WTC11 (cell line): ENCODE data around the gene FBRS. TPM values are rescaled to one million over a fixed set of nuclear protein-coding genes. Genes with fewer than 3 reads are reported as not detected.
"Not testable (repeated sequence)": the region's sequence is repeated elsewhere in the genome, so short reads cannot be mapped to it uniquely, and the experiment has no call there.

Source experiments
- ATAC-seq: fragments of 200-7000 bp; cut with Tn5 transposase; 2 replicates; pipeline ENCODE4 v1.10.0; 2021; ENCODE audit warnings: mild to moderate bottlenecking, moderate library complexity
- CTCF ChIA-PET: fragments of 300-600 bp; sonication (Branson Sonifier 250); formaldehyde crosslinking; loops from one replicate; lab custom pipeline; 2021; ENCODE audit warnings: antibody characterized with exemption; lab: Charles Lee
- POLR2A ChIA-PET: fragments of 350-600 bp; sonication (Branson Sonifier 250); formaldehyde crosslinking; loops from one replicate; lab custom pipeline; 2021; ENCODE audit warnings: antibody characterized with exemption; lab: Charles Lee
- DNase-seq: peaks from one replicate; pipeline ENCODE4 v3.0.0; 2021; ENCODE audit warnings: low spot score
- H3K27ac Mint-ChIP-seq: 2 replicates; pipeline ENCODE4 v1.8.0; 2021; ENCODE audit warnings: mixed read lengths
- H3K27me3 Mint-ChIP-seq: 2 replicates; pipeline ENCODE4 v1.8.0; 2021; ENCODE audit warnings: low read depth, mild to moderate bottlenecking, moderate library complexity, mixed read lengths
- H3K36me3 Mint-ChIP-seq: 2 replicates; pipeline ENCODE4 v1.8.0; 2021; ENCODE audit warnings: mixed read lengths
- H3K4me1 Mint-ChIP-seq: 2 replicates; pipeline ENCODE4 v1.8.0; 2022; ENCODE audit warnings: mixed read lengths
- H3K4me3 Mint-ChIP-seq: 2 replicates; pipeline ENCODE4 v1.8.0; 2021; ENCODE audit warnings: mild to moderate bottlenecking, moderate library complexity, mixed read lengths
- H3K9me3 Mint-ChIP-seq: 2 replicates; pipeline ENCODE4 v1.8.0; 2021; ENCODE audit warnings: mixed read lengths
- ATF2 ChIP-seq: sonication (generic); formaldehyde crosslinking; IDR thresholded peaks from 2 replicates; pipeline ENCODE4 v1.8.1; 2022; ENCODE audit warnings: low read depth, missing genetic modification reagents, borderline replicate concordance
- CBFB ChIP-seq: sonication (generic); formaldehyde crosslinking; IDR thresholded peaks from 2 replicates; pipeline ENCODE4 v1.8.1; 2022; ENCODE audit warnings: mild to moderate bottlenecking, low read depth, missing genetic modification reagents
- CREM ChIP-seq: sonication (generic); formaldehyde crosslinking; IDR thresholded peaks from 2 replicates; pipeline ENCODE4 v1.8.1; 2022; ENCODE audit warnings: mild to moderate bottlenecking, missing genetic modification reagents, moderate library complexity
- EMX1 ChIP-seq: fragments of 250-450 bp; sonication (Bioruptor Pico); IDR thresholded peaks from 2 replicates; pipeline ENCODE4 v1.8.0; 2021; ENCODE audit warnings: mild to moderate bottlenecking
- FOXJ3 ChIP-seq: sonication (generic); formaldehyde crosslinking; IDR thresholded peaks from 2 replicates; pipeline ENCODE4 v1.9.0; 2021; ENCODE audit warnings: missing genetic modification reagents, mild to moderate bottlenecking, borderline replicate concordance
- FOXP1 ChIP-seq: sonication (generic); formaldehyde crosslinking; IDR thresholded peaks from 2 replicates; pipeline ENCODE4 v1.8.0; 2022; ENCODE audit warnings: missing genetic modification reagents, mild to moderate bottlenecking, moderate library complexity, borderline replicate concordance
- GABPB1 ChIP-seq: sonication (generic); formaldehyde crosslinking; IDR thresholded peaks from 2 replicates; pipeline ENCODE4 v1.8.1; 2023; ENCODE audit warnings: mild to moderate bottlenecking, missing genetic modification reagents
- JUN ChIP-seq: sonication (generic); formaldehyde crosslinking; IDR thresholded peaks from 2 replicates; pipeline ENCODE4 v1.8.0; 2023; ENCODE audit warnings: mild to moderate bottlenecking, missing genetic modification reagents
- MAX ChIP-seq: sonication (generic); formaldehyde crosslinking; IDR thresholded peaks from 2 replicates; pipeline ENCODE4 v1.8.0; 2022; ENCODE audit warnings: mild to moderate bottlenecking, missing genetic modification reagents
- NR1H2 ChIP-seq: sonication (generic); formaldehyde crosslinking; IDR thresholded peaks from 2 replicates; pipeline ENCODE4 v1.9.0; 2021; ENCODE audit warnings: mild to moderate bottlenecking, moderate library complexity, missing genetic modification reagents
- NR3C1 ChIP-seq: sonication (generic); formaldehyde crosslinking; conservative IDR thresholded peaks from 2 replicates; pipeline ENCODE4 v1.8.1; 2023; ENCODE audit warnings: low read depth, mild to moderate bottlenecking, missing genetic modification reagents
- PREB ChIP-seq: sonication (generic); formaldehyde crosslinking; IDR thresholded peaks from 2 replicates; pipeline ENCODE4 v1.8.1; 2022; ENCODE audit warnings: mild to moderate bottlenecking, missing genetic modification reagents, moderate library complexity, borderline replicate concordance
- PRRX2 ChIP-seq: fragments of 250-450 bp; sonication (Bioruptor Pico); IDR thresholded peaks from 2 replicates; pipeline ENCODE4 v1.8.0; 2021; ENCODE audit warnings: mild to moderate bottlenecking
- RORB ChIP-seq: fragments of 250-450 bp; sonication (Bioruptor Pico); IDR thresholded peaks from 2 replicates; pipeline ENCODE4 v1.9.0; 2021; ENCODE audit warnings: mild to moderate bottlenecking
- SP1 ChIP-seq: sonication (generic); formaldehyde crosslinking; conservative IDR thresholded peaks from 2 replicates; pipeline ENCODE4 v1.8.1; 2022; ENCODE audit warnings: missing genetic modification reagents
- TEAD1 ChIP-seq: sonication (generic); formaldehyde crosslinking; IDR thresholded peaks from 2 replicates; pipeline ENCODE4 v1.8.0; 2022; ENCODE audit warnings: mild to moderate bottlenecking, missing genetic modification reagents
- ZBTB21 ChIP-seq: sonication (generic); formaldehyde crosslinking; IDR thresholded peaks from 2 replicates; pipeline ENCODE4 v1.8.1; 2023; ENCODE audit warnings: mild to moderate bottlenecking, missing genetic modification reagents, borderline replicate concordance
- ZNF317 ChIP-seq: sonication (generic); formaldehyde crosslinking; IDR thresholded peaks from 2 replicates; pipeline ENCODE4 v1.8.1; 2023; ENCODE audit warnings: low read depth, mild to moderate bottlenecking, moderate library complexity, missing genetic modification reagents, borderline replicate concordance
- ZNF416 ChIP-seq: fragments of 250-450 bp; sonication (Bioruptor Pico); IDR thresholded peaks from 2 replicates; pipeline ENCODE4 v1.9.0; 2021; ENCODE audit warnings: mild to moderate bottlenecking, inconsistent platforms
- total RNA-seq: library from RNA; stranded (reverse); gene quantifications from 3 replicates; pipeline ENCODE4 v1.2.3, GENCODE V29; 2021
- TF ChIP-seq, protein P1 (sequence below): sonication (generic); formaldehyde crosslinking; IDR thresholded peaks from 2 replicates; pipeline ENCODE4 v1.8.1; 2023; ENCODE audit warnings: mild to moderate bottlenecking, missing genetic modification reagents, moderate library complexity
- TF ChIP-seq, protein P2 (sequence below): sonication (generic); formaldehyde crosslinking; IDR thresholded peaks from 2 replicates; pipeline ENCODE4 v1.8.0; 2022; ENCODE audit warnings: mild to moderate bottlenecking, missing genetic modification reagents
- TF ChIP-seq, protein P3 (sequence below): sonication (generic); formaldehyde crosslinking; IDR thresholded peaks from 2 replicates; pipeline ENCODE4 v1.8.1; 2023; ENCODE audit warnings: mild to moderate bottlenecking, missing genetic modification reagents, moderate library complexity
- TF ChIP-seq, protein P4 (sequence below): sonication (generic); formaldehyde crosslinking; IDR thresholded peaks from 2 replicates; pipeline ENCODE4 v1.8.1; 2023; ENCODE audit warnings: mild to moderate bottlenecking, moderate library complexity, missing genetic modification reagents

FBRS gene
- total RNA-seq, 1 experiment from 2014 or later = 23.2 TPM

DNA sequence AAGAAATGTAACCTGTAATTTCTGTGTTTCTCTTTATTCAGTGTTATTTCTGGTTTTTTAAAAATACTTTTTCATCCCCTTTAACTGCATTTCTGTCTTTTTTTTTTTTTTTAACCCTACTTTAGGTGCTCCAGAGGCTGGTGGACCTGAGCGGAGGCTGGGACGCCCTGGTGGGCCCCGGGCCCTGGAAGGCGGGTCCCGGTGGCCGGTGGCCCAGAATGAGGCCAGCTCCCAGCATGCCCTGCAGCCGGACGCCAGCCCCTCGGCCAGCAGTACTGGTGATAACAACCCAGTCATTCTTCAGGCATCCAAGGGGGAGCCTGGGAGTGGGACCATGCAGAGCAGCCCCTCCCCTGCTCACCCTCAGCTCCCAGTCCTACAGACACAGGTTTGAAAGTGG lies 42.3 kb downstream of the FBRS start:
- Mint-ChIP-seq H3K36me3 (peaks cover 36% of the 10 kb centered on the region), H3K27ac (no peak overlapping the region), H3K4me1 (peaks cover 14% of the 10 kb centered on the region), H3K9me3 (no peaks in the 10 kb centered on the region), H3K27me3 (peaks cover 27% of the 10 kb centered on the region), H3K4me3 (no peak overlapping the region)
- CTCF ChIA-PET = no interaction called here
- TF ChIP-seq SP1 (no peak), JUN (CRISPR knock-in tag) (no peak), CBFB (no peak), ATF2 (CRISPR knock-in tag) (no peak), MAX (CRISPR knock-in tag) (no peak), CREM (no peak), FOXJ3 (CRISPR knock-in tag) (no peak), ZNF416 (no peak), ZBTB21 (CRISPR knock-in tag) (no peak), NR3C1 (CRISPR knock-in tag) (no peak), PREB (CRISPR knock-in tag) (no peak), PRRX2 (no peak)
- TF ChIP-seq, protein P1, sequence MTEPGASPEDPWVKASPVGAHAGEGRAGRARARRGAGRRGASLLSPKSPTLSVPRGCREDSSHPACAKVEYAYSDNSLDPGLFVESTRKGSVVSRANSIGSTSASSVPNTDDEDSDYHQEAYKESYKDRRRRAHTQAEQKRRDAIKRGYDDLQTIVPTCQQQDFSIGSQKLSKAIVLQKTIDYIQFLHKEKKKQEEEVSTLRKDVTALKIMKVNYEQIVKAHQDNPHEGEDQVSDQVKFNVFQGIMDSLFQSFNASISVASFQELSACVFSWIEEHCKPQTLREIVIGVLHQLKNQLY (CRISPR knock-in tag) = no peak
- TF ChIP-seq, protein P2, sequence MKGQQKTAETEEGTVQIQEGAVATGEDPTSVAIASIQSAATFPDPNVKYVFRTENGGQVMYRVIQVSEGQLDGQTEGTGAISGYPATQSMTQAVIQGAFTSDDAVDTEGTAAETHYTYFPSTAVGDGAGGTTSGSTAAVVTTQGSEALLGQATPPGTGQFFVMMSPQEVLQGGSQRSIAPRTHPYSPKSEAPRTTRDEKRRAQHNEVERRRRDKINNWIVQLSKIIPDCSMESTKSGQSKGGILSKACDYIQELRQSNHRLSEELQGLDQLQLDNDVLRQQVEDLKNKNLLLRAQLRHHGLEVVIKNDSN = no peak
- ATAC-seq (no peak), DNase-seq (no peak)
- POLR2A ChIA-PET = no interaction called here

DNA sequence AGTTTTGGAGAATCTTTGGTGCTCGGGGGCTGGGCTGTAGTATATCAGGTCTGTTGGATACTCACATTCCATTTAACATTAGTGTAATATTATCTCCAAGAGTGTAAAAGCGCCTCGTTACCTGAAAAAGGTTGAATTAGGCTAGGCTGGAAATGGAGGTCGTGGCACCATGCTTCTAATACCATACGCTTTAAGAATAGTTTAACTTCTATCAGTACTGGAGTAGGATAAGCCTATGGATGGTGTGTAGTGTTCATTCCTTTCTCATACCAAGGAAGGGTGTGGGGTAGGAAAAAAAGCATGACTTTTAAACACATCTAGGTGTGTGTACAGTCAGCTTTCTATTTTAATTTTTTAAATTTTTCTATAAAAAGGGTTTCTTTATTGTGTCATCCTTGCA lies 42.7 kb downstream of the FBRS start:
- Mint-ChIP-seq H3K9me3 (no peaks in the 10 kb centered on the region), H3K4me1 (peaks cover 14% of the 10 kb centered on the region), H3K4me3 (no peak overlapping the region), H3K27ac (no peak overlapping the region), H3K27me3 (peaks cover 22% of the 10 kb centered on the region), H3K36me3 (peaks cover 39% of the 10 kb centered on the region)
- POLR2A ChIA-PET = no interaction called here
- ATAC-seq (no peak), DNase-seq (no peak)
- TF ChIP-seq EMX1 (CRISPR knock-in tag) (no peak), ZNF317 (no peak), FOXP1 (CRISPR knock-in tag) (no peak), TEAD1 (CRISPR knock-in tag) (no peak), NR1H2 (CRISPR knock-in tag) (no peak), PRRX2 (no peak), ZBTB21 (CRISPR knock-in tag) (no peak), RORB (CRISPR knock-in tag) (no peak), GABPB1 (no peak)
- TF ChIP-seq, protein P3, sequence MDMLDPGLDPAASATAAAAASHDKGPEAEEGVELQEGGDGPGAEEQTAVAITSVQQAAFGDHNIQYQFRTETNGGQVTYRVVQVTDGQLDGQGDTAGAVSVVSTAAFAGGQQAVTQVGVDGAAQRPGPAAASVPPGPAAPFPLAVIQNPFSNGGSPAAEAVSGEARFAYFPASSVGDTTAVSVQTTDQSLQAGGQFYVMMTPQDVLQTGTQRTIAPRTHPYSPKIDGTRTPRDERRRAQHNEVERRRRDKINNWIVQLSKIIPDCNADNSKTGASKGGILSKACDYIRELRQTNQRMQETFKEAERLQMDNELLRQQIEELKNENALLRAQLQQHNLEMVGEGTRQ (CRISPR knock-in tag) = no peak
- TF ChIP-seq, protein P4, sequence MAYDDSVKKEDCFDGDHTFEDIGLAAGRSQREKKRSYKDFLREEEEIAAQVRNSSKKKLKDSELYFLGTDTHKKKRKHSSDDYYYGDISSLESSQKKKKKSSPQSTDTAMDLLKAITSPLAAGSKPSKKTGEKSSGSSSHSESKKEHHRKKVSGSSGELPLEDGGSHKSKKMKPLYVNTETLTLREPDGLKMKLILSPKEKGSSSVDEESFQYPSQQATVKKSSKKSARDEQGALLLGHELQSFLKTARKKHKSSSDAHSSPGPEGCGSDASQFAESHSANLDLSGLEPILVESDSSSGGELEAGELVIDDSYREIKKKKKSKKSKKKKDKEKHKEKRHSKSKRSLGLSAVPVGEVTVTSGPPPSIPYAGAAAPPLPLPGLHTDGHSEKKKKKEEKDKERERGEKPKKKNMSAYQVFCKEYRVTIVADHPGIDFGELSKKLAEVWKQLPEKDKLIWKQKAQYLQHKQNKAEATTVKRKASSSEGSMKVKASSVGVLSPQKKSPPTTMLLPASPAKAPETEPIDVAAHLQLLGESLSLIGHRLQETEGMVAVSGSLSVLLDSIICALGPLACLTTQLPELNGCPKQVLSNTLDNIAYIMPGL (CRISPR knock-in tag) = no peak
- CTCF ChIA-PET = no interaction called here

GRCh38 chr16:30703071-30703470 lies 44.8 kb downstream of the FBRS start:
- CTCF ChIA-PET = not testable (repeated sequence)

More at GRCh38 chr16:30703071-30703470, 44.8 kb downstream of the FBRS start:
- H3K4me1 Mint-ChIP-seq = peaks cover 10% of the 10 kb centered on the region
- ATAC-seq, H3K27me3 Mint-ChIP-seq, DNase-seq, POLR2A ChIA-PET, H3K4me3 Mint-ChIP-seq, H3K27ac Mint-ChIP-seq, H3K9me3 Mint-ChIP-seq: not testable (repeated sequence)
- peaks cover 58% of the 10 kb centered on the region for H3K36me3 Mint-ChIP-seq
